Activated CD4-positive, alpha-beta T cell treated with anti-CD3 and anti-CD28 coated beads, Interleukin-2, Interleukin-4, amounts not matched to agents 100 ng/mL and 50 ng/mL, durations not matched to agents 16 hours and 8 hours (primary cell): ENCODE data around the gene GRIA3.

Source experiments
- DNase-seq: peaks from one replicate; pipeline ENCODE4 v3.0.0-alpha.2; 2020; ENCODE audit warnings: low spot score

GRIA3 gene

DNA sequence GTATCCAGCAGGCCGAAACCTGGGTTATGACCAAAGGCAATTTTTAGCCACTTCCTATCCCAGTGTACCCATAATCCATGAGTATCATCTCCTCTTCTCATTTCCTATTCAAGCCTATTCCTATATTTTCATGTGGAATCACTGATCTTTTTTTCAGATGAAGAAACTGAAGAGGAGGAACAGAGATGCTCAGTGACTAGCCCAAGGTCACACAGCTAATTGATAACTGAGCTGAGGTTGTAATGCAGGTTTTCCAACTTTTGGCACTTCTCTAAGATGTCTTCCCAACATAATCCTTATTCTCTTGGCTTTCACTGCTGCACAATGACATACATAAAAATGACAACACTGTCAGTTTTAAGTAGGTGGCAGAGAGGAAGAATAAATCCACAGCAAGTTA lies 15.3 kb downstream of the GRIA3 start:
- no peak for DNase-seq

DNA sequence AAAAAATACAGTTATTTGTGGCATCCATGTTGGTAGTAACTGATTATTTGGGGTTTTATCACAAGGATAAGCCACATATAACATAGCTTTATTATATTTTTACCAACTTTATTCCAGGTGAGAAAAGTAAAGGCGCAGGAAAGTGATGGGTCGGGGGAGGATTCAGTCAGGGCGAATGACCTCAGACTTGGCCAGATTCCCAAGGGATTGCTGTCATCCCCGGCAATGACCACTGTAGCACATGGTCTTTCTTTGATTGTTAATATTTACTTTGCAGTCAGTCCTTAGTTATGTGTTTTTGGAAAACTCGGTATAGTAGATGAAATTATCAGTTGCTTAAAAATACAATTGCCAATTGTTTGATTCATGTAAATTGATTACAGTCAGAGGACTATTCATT lies 17.6 kb downstream of the GRIA3 start:
- DNase-seq, result no peak

DNA sequence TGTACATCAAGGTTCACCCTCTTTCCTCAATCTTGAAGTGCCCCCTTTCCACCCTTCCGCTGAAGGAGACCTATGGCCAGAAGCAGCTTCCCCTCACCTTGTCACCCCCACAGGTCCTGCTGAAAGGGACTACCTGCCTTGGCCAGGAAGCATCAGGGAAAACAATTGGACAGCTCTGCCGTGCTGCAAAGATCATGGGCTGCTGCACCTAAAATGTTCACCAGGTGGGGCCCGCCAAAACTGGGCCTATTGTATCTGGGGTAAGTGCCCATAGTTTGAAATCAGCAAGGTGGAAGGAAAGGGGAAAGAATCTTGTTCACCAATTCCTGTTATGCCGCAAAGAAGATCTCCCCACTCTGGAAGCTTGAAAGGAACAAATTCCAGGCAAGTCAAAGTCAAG lies 18.4 kb downstream of the GRIA3 start:
- no peak for DNase-seq

DNA sequence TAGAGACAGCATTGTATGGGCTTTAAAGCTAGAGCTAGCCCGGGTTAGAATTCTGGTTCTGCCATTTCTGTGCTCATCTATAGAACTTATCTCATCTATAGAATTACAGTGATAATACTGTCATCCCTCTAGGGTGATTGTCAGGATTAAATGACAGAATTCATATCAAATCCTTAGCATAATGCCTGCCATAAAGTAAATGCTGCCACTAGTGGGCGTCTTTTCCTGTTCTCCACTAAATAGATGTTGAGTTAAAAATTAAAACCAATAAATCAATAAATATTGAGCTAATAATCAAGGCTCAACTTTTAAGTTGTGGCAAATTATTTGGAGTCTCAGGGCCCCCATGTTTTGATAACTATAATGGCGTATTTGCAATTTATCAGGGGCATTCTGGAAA lies 19.7 kb downstream of the GRIA3 start:
- no peak for DNase-seq

DNA sequence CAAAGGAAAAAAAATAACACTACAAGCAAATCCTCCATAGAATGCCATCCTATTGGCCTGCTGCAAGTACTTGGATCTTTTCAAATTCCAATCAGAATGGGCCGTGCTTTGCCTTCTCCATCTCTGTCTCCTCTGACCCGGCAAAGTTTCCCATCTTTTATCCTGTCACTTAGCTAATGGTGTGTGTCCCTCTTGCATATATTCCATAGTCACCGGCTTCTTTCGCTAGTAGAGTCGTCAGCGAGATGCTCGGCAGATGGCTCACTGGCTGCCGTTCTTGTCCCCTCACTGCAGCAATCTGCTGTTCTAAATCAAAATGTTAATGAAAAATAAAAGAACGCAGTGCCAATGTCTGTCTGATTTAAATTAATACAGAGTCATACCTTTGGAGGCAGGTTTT lies 22.1 kb downstream of the GRIA3 start:
- no peak for DNase-seq

DNA sequence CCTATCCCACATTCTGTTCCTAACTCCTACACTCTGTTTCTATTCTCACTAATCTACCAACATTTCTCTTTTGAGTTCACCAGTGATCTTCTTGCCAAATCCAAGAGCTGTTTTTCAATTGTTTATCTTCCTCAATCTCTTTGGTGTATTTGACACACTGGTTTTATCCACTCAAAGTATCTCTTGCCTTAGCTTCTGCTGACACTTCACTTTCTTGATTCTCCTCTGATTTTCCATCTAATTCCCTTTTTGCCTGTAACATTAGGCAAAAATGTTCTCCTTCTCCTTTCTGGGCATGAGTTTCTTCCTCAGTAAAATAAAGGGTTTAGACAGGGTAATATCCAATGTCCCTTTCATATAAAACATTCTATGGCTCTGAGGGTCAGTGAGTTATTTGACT lies 26.2 kb downstream of the GRIA3 start:
- DNase-seq, result no peak

DNA sequence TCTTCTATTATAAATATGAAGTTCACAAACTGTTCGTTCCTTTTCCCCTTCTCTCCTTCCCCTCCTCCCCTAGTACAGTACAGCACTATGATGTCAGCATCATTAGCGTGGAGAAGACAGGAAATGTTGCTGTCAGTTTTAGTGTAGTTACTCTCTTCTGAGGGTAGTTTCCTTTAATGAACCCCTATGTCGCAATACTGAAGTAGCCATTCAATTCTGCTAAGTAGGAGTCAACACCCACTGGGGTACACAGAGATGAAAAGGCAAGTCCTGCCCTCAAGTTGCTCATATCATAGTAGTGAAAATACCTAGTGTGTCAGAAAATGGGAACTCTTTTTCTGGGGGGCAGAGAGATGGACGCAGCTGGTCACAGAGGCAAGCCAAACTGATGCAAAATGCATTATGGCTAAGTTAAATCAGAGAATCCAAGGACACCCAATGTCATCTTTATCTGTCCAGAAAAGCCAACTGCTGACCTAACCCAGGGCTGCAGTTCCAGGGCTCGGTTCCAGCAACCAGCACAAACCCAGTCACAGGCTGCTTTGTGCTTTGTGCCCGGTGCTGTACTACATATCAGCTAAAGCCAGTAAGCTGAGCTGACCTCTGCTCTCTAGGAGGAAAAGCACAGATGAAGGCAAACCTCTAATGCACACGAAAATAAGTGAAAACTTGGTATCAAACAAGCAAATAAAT lies 31.5 kb downstream of the GRIA3 start:
- DNase-seq, result no peak

DNA sequence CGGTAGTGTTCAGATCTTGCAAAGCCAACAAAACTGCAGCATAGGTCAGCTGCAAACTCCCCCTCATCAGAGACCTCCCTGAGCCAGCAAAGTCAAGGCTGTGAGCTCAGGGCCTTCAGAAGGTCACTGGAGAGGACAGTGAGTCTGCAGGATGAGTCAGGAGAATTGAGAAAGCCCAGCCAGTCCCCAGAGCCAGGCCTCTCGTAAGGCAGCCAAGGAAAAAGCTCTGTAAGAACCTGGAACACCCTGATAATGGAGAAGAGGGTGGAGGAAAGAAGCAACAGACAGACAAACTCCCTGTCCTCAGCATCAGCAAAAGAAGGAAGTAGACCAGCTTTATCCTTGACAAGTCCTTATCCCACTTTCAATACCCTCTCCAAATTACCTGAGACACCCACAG lies 33.0 kb downstream of the GRIA3 start:
- no peak for DNase-seq

DNA sequence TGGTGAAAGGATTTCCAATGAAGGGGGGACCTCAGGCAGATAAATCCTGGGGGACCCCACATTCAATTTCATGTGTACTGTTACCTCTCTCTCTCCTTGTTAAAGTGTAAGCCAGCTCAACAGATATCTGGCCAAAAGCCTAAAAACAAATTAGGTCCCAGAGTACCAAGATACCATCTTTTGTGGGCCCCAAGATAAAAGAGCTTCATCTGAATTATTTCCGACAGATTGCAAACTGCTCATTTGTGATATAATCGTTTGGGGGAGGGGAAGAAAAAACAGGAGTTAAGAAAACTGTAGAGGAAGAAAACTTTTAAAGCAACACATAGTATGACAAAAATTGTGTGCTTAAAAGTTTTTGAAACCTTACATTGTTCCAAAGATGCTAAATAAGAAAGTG lies 33.6 kb downstream of the GRIA3 start:
- no peak for DNase-seq

DNA sequence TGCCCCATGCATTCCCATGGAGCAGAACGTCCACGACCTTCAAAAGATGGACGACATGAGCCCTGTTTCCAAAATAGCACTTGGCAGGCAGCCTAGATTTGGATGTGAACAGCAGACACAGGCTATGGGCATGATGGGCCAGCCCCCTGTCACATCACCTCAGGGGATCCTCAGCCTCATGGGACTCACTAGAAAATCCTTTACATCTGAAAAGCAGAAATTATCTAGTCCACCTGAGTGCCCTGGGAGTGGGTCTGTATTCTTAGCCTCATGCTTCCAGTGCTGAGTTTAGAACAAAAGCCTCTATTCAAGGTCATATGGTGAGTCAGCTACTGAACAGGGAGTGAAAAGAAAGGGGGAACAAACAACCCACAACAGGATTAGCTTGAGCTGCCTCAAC lies 35.8 kb downstream of the GRIA3 start:
- no peak for DNase-seq

DNA sequence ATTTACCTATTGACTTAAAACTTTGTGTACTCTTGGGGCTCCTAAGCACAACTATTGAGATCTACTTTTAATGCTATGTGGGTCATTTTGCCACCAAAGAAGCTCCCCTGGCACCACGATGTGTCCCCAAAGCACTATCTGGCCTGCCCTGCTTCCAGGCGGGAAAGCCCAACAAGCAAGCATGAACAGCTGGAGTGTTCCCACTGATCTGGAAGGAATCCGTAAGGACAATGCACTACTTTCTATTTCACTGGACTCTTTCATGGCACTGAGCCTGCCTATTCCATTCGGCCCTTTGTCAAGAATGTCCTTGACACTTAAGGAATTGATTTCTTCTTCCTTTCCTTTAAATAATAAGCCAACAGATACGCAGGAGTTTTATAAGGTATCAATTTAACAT lies 38.8 kb downstream of the GRIA3 start:
- no peak for DNase-seq

DNA sequence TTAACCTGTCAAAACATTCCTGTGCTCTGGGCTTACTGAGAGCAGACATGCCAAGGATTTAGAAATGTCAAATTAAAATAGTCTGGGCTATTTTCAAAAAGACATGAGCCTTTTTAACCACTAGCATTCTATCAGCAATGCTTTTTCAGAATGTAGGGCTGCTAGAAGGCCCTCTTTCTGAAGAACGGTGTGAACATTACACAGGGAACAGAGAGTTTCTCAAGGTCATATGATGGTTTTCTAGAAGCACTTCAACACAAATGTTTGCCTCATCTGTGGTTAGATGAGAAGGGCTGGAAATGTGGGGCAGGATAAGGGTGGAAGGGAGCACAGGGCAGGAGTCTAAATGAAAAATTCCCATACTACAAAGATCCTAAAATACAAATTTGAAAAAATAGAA lies 39.3 kb downstream of the GRIA3 start:
- no peak for DNase-seq

DNA sequence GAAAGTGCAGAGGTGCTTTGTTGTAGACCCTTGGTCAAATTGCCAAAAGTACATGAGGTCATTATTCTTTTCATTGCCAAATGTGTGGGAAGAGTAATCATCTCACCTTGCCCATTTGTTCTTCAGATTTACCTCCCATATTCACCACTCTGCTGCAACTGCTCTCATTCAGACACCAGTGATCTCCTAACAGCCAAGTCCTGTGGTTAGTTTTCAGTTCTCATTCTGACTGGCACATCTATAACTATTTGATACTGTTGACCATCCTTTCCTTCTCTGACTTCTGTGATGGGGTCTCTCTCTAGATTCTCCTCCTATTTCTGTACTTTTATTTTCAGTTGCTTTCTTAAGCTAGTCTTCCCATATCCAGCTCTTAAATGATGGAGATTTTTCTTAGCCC lies 39.8 kb downstream of the GRIA3 start:
- DNase-seq, result no peak

DNA sequence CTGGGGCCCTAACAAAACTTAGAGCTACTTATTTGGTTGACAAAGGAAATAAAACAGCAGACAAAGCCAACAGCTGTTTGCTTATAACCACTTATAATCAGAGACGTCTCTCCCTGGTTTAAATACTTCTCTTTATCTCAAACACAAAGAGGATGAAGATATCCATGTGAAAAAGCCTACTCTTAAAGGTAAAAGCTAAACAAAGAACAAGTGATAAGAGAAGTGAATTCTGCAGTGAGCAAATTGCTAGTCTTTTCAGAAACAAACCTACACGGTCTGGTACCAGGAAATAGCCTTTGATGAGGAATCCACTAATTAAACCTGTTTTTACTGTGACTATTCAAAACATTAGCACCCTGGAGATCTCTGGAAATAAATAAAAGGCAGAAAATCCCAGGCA lies 46.7 kb downstream of the GRIA3 start:
- DNase-seq, result no peak

DNA sequence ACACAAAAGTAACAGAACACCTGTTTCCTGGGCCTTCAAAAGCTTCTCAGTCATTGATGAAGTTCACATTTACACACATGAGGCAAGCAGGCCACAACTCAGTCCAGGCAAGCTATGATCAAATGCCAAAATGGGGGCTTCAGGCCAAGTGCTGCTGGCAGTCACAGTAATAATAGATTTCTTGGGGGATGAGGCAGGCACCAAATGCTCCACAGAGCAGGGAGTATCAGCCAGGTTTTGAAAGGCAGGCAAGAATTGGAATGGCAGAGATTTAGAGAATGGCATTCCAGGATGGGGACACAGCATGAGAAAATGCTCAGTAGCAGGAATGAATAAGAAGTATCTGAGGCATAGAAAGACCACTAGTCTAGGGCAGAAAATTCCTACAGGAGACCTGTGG lies 52.8 kb downstream of the GRIA3 start:
- no peak for DNase-seq

DNA sequence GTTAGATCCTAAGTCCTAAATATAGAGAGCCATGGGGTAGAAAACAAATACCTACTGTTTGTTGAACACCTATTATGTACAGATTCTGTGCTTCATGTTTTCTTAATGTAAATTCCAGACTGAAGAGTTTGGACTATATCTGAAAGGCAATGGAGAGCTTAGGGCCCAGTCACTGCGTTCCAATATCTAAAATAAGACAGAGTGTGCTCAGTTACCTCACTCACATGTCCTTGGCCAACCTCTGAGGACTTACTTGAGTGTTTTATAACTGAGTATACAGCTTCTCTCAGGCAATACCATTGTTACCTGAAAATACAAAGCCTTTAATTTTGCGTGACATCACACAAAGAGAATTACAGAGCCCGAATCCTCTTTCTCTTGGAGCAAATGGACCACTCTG lies 53.2 kb downstream of the GRIA3 start:
- no peak for DNase-seq

DNA sequence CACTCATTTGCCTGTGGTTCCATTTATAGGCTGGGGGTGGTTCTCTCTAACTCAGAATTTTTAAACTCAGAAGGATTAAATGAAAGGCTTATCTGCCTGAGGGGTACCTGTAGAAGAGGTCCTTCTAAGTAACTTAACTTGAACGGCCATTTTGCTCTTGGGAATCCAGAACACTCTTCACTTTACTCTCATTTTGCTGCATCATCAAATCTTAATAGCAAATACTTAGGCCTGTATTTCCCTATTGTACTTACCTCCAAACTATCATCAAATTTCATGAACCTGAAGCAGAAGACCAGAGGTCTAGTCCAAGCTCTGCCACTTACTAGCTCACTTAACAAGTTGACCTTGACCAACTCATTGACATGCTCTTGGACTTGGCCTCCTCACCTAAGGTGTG lies 70.4 kb downstream of the GRIA3 start:
- no peak for DNase-seq

DNA sequence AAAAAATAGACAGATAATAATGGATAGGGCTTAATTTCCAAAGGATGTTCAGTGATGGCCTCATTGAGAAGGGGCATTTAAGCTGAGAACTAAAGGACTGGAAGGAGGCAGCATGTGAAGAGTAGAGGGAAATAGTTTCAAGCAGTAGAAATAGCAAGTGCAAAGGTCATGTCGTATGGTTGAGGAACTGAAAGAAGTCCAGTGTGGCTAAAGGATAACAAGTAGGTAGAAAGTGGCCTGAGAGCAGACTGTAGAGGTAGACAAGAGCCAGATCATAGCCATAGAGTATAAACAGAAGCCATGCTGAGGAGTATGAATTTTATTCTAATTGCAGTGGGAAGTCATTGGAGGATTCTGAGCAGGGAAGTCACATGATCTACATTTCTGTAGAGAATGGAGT lies 72.3 kb downstream of the GRIA3 start:
- DNase-seq, result no peak

DNA sequence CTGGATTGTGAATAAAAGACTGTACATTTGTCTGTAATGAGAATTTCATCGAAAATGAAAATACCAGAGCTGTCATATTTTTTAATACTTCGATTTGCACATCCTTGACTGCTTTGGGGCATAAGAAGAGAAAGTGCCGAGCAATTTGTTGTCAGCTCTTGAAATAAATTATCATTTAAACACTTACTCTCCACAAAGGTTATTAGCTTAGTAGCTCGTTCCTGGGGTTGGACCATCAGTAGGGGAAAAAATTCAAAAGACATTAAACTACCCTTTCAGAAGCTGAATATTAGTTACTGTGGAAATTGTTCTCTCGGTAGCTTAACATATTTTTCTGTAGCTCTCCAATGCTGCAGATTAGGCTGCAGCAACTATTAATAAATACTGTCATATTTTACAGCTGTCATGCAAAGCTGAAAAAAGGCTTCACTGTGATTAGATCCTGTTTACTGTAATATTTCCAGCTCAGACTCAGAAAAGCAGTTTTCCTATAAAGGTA lies 76.9 kb downstream of the GRIA3 start:
- DNase-seq, result no peak

DNA sequence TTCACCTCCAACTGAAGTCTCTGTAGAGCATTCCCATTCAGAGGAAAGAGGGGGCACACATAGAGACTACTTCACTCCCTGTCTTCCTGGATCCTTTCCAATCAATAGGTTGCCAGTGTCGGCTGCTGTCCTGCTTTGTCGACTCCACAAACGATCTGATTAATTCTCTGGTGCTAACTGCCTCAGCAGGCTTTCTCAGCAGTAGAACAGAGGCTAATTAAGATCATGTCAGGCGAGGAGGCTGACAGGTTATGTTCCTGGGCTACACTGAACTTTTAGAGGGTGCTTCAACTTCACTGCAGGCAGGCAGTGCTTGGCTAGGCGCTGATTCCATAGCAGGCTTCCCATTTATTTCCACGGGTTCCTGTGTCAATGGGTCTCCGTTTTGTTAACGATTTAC lies 79.2 kb downstream of the GRIA3 start:
- no peak for DNase-seq

DNA sequence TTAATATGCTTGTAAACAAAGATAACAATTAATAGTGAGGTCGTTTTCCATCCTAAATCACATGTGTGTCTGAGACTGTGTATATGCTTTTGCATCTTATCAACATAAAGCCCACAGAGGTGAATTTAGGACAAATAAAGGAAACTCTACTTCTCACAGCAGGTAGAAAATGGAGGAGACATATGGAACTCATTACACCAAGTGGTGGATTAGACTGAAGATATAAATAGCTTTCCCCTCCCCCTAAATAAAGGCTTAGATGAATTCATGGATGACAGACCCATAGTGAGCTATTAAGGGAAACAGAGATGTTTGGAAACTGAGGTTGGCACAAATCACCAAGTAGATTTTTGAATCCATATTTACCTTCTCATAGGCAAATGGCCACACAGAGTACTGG lies 79.7 kb downstream of the GRIA3 start:
- no peak for DNase-seq

DNA sequence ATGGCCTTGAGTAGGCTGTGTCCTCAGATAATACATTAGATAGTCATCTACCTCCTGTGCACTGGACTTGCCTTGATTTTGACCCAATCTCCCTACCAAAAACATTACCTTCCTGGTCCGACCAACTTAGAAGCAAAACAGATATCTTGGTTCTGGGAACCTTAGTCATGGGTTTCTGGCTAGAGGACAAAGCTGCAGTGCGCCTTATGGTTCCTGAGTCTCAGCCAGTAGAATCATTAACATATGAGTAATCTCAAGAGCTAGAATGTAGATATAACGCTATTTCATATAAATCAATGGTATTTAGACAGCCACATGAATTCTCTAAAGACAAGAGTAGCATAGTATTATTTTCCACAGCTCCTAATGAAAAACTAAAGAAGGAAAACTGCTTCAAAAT lies 83.1 kb downstream of the GRIA3 start:
- no peak for DNase-seq

DNA sequence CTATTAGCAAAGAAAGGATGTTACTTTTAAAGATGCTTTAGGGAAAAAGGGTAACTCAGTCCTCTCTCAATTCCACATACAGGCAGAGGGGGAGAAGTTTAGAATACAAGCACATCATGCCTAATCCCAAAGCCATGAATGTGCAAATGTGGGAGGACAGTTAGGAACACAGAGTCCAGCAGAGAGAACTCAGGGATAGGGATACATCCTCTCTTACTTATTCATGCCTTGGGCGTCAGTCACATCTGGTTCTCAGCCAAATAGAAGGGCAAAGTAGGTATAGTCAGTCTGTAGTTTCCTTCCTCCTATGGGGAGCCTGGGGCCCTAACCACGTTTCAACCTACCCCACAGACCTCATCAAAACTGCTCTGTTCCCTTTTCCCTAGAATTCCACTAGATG lies 87.8 kb downstream of the GRIA3 start:
- no peak for DNase-seq

DNA sequence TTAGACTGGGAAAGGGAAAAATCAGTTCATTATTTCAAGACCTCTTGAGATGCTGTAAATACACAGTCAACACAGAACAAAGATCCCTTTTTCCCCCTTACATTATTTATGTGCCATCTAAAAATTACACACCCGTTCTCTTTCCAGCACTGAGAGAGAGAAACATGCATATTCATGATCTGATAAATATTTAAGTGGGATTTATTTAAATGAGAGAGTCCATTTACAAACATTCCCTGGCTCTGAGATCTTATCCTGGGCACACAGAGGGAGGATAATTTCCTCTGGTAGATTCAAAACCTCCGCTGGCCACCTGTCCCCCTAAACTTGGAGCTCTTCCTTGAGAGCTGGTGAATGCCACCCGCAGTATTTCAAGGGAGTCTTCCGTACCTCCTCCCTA lies 88.6 kb downstream of the GRIA3 start:
- DNase-seq, result no peak

DNA sequence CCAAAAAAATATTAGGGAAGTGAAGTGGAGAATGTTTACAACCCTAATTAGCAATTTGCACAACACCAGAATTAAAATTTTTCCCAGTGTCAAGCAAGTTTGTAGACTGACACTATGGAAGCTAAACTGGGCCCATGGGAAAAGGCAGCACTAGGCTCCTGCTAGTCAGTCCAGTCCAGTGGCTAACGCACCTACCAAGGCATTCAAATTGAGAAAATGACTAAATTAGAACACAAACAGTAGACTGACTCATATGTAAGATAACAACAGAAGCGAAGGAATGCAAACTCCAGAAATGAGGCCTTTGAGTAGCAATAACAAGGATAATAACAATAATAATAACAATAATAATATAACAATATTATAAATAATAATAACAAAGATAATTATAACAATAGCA lies 90.7 kb downstream of the GRIA3 start:
- DNase-seq, result no peak
